H9 (cell line): ENCODE data around the gene SLC12A3. TPM values are rescaled to one million over a fixed set of nuclear protein-coding genes. Genes with fewer than 3 reads are reported as not detected.

Experiments
- DNase-seq: peaks from one replicate; pipeline ENCODE4 v3.0.0-alpha.2; 2017
- H2AFZ ChIP-seq: one replicate; pipeline ENCODE4 v1.6.1; 2013; ENCODE audit warnings: mild to moderate bottlenecking, low read length, control low read depth, moderate library complexity
- H2AK5ac ChIP-seq: 2 replicates; pipeline ENCODE4 v1.6.1; 2013; ENCODE audit warnings: low read length, control low read depth, mixed read lengths; ENCODE audit not compliant: insufficient read length
- H2BK120ac ChIP-seq: one replicate; pipeline ENCODE4 v1.6.1; 2013; ENCODE audit warnings: low read depth, mild to moderate bottlenecking, low read length, control low read depth, inconsistent platforms; ENCODE audit not compliant: poor library complexity, severe bottlenecking
- H2BK12ac ChIP-seq: 2 replicates; pipeline ENCODE4 v1.6.1; 2013; ENCODE audit warnings: low read length, control low read depth, mixed read lengths, low read depth; ENCODE audit not compliant: insufficient read length
- H2BK15ac ChIP-seq: 2 replicates; pipeline ENCODE4 v1.6.1; 2013; ENCODE audit warnings: low read depth, low read length, control low read depth
- H2BK20ac ChIP-seq: one replicate; pipeline ENCODE4 v1.6.1; 2013; ENCODE audit warnings: low read depth, mild to moderate bottlenecking, low read length, control low read depth, inconsistent platforms; ENCODE audit not compliant: poor library complexity, severe bottlenecking
- H2BK5ac ChIP-seq: 2 replicates; pipeline ENCODE4 v1.6.1; 2013; ENCODE audit warnings: low read length, control low read depth, mixed read lengths; ENCODE audit not compliant: insufficient read length
- H3K14ac ChIP-seq: 2 replicates; pipeline ENCODE4 v1.6.1; 2013; ENCODE audit warnings: low read length, control low read depth; ENCODE audit not compliant: insufficient read depth
- H3K18ac ChIP-seq: 2 replicates; pipeline ENCODE4 v1.6.1; 2013; ENCODE audit warnings: low read depth, mild to moderate bottlenecking, mixed read lengths, low read length, control low read depth; ENCODE audit not compliant: insufficient read length
- H3K23ac ChIP-seq: 2 replicates; pipeline ENCODE4 v1.6.1; 2013; ENCODE audit warnings: low read length, control low read depth, mixed read lengths, low read depth; ENCODE audit not compliant: insufficient read length
- H3K23me2 ChIP-seq: 2 replicates; pipeline ENCODE4 v1.6.1; 2013; ENCODE audit warnings: low read depth, mild to moderate bottlenecking, mixed read lengths, low read length, control low read depth; ENCODE audit not compliant: insufficient read length, poor library complexity, severe bottlenecking
- H3K27ac ChIP-seq: 2 replicates; pipeline ENCODE4 v1.5.1; 2013; ENCODE audit warnings: low read length, control low read depth, mixed read lengths, low read depth; ENCODE audit not compliant: insufficient read length
- H3K27me3 ChIP-seq: 2 replicates; pipeline ENCODE4 v1.6.1; 2013; ENCODE audit warnings: low read length, control low read depth, inconsistent platforms; ENCODE audit not compliant: insufficient read depth
- H3K4ac ChIP-seq: 2 replicates; pipeline ENCODE4 v1.6.1; 2013; ENCODE audit warnings: low read depth, mild to moderate bottlenecking, control low read depth, inconsistent platforms, low read length, moderate library complexity
- H3K4me1 ChIP-seq: 2 replicates; pipeline ENCODE4 v1.6.1; 2013; ENCODE audit warnings: low read length, control low read depth, inconsistent platforms; ENCODE audit not compliant: insufficient read depth
- H3K4me2 ChIP-seq: 2 replicates; pipeline ENCODE4 v1.6.1; 2013; ENCODE audit warnings: low read length, control low read depth, mixed read lengths; ENCODE audit not compliant: insufficient read length, insufficient read depth
- H3K56ac ChIP-seq: 2 replicates; pipeline ENCODE4 v1.6.1; 2013; ENCODE audit warnings: low read depth, mild to moderate bottlenecking, mixed read lengths, low read length, control low read depth; ENCODE audit not compliant: insufficient read length
- H3K79me1 ChIP-seq: 2 replicates; pipeline ENCODE4 v1.6.1; 2013; ENCODE audit warnings: low read depth, mild to moderate bottlenecking, moderate library complexity, low read length, control low read depth, inconsistent platforms; ENCODE audit not compliant: insufficient read depth, poor library complexity, severe bottlenecking
- H3K79me2 ChIP-seq: 2 replicates; pipeline ENCODE4 v1.6.1; 2013; ENCODE audit warnings: low read length, control low read depth, inconsistent platforms; ENCODE audit not compliant: insufficient read depth
- H3K9ac ChIP-seq: 2 replicates; pipeline ENCODE4 v1.6.1; 2013; ENCODE audit warnings: low read length, control low read depth, mixed read lengths; ENCODE audit not compliant: insufficient read length; ENCODE audit errors: extremely low read depth
- H3K9me3 ChIP-seq: one replicate; pipeline ENCODE4 v1.6.1; 2013; ENCODE audit warnings: low read depth, low read length, inconsistent platforms; ENCODE audit not compliant: control insufficient read depth
- H3T11ph ChIP-seq: one replicate; pipeline ENCODE4 v1.6.1; 2013; ENCODE audit warnings: mild to moderate bottlenecking, low read length, control low read depth, inconsistent platforms
- H4K20me1 ChIP-seq: one replicate; pipeline ENCODE4 v1.6.1; 2013; ENCODE audit not compliant: control insufficient read depth, insufficient read length, insufficient read depth
- H4K5ac ChIP-seq: 2 replicates; pipeline ENCODE4 v1.6.1; 2013; ENCODE audit warnings: low read depth, mild to moderate bottlenecking, mixed read lengths, low read length, control low read depth; ENCODE audit not compliant: insufficient read length
- H4K8ac ChIP-seq: replicated peaks from 2 replicates; pipeline ENCODE4 v1.6.1; 2013; ENCODE audit warnings: low read length, control low read depth, mixed read lengths, low read depth; ENCODE audit not compliant: insufficient read length
- H4K91ac ChIP-seq: 2 replicates; pipeline ENCODE4 v1.6.1; 2013; ENCODE audit warnings: low read depth, mild to moderate bottlenecking, moderate library complexity, mixed read lengths, low read length, control low read depth; ENCODE audit not compliant: insufficient read length
- H3K27ac Mint-ChIP-seq, 3 experiments: 2 replicates in 2 of 3; 3 replicates in 1 of 3; pipeline ENCODE4 v1.8.0; 2020 to 2021; ENCODE audit warnings: mixed read lengths in 3 of 3, mild to moderate bottlenecking in 1 of 3, moderate library complexity in 1 of 3
- H3K27me3 Mint-ChIP-seq: 2 replicates; pipeline ENCODE4 v1.8.0; 2021; ENCODE audit warnings: low read depth, mild to moderate bottlenecking, moderate library complexity, mixed read lengths
- H3K36me3 Mint-ChIP-seq, 3 experiments: 2 replicates in 2 of 3; 3 replicates in 1 of 3; pipeline ENCODE4 v1.8.0; 2020 to 2021; ENCODE audit warnings: low read depth in 3 of 3, mixed read lengths in 3 of 3; ENCODE audit not compliant: insufficient read depth in 1 of 3
- H3K4me1 Mint-ChIP-seq, 2 experiments: 2 replicates each; pipeline ENCODE4 v1.8.0; 2020; ENCODE audit warnings: mixed read lengths in 2 of 2
- H3K4me3 Mint-ChIP-seq, 2 experiments: 2 replicates in 1 of 2; 3 replicates in 1 of 2; pipeline ENCODE4 v1.8.0; 2020 to 2021; ENCODE audit warnings: mild to moderate bottlenecking in 2 of 2, mixed read lengths in 2 of 2, moderate library complexity in 1 of 2
- H3K9me3 Mint-ChIP-seq, 2 experiments: 2 replicates in 1 of 2; 3 replicates in 1 of 2; pipeline ENCODE4 v1.8.0; 2020; ENCODE audit warnings: mild to moderate bottlenecking in 2 of 2, mixed read lengths in 2 of 2, moderate library complexity in 1 of 2
- WGBS: extraction: QIAGEN DNeasy Blood & Tissue Kit; methylation state at CpG from one replicate; pipeline ENCODE4 v1.1.7; 2013; ENCODE audit warnings: missing lambda C conversion rate, low lambda C conversion rate, mixed read lengths; ENCODE audit not compliant: insufficient read length; ENCODE audit errors: extremely low coverage; 5-methylcytosine and 5-hydroxymethylcytosine counted together
- total RNA-seq: library from RNA; stranded (reverse); gene quantifications from 2 replicates; pipeline ENCODE4 v1.2.1, GENCODE V29; 2021
- TF ChIP-seq, protein P1 (sequence below): fragments of 200-600 bp; sonication (generic); conservative IDR thresholded peaks from 3 replicates; pipeline ENCODE4 v1.8.0; 2021; ENCODE audit warnings: antibody characterized with exemption, mild to moderate bottlenecking

The SLC12A3 gene
- total RNA-seq, 1 experiment from 2014 or later = not detected

DNA sequence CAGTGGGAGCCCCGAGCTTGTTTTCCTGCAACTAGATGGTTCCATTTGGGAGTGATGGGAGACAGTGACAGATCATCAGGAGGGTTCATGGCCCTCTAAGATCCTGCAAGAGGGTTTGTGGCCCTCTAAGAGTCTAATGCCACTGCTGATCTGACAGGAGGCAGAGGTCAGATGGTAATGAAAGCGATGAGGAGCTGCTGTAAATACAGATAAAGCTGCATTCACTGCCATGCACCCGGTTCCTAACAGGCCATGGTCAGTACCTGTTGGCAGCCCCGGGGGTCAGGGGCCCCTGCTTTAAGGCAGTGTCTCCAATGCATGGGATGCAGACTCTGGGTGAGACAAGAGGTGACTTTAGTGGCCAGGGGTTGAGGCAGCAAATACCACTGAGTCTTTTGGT lies 30.8 kb downstream of the SLC12A3 start:
- H3K14ac ChIP-seq = no peak overlapping the region
- Mint-ChIP-seq H3K36me3 (no peaks in the 10 kb centered on the region), H3K9me3 (no peaks in the 10 kb centered on the region), H3K27ac (no peak overlapping the region), H3K27me3 (peaks cover 5% of the 10 kb centered on the region; the same call in 1 of the 2 replicates), H3K4me1 (no peaks in the 10 kb centered on the region), H3K4me3 (no peak overlapping the region)
- H3K9ac ChIP-seq = no peak overlapping the region
- DNase-seq = no peak
- no peak overlapping the region for H3K23ac ChIP-seq
- no peak overlapping the region for H3K18ac ChIP-seq
- H2BK20ac ChIP-seq = no peak overlapping the region
- no peaks in the 10 kb centered on the region for H3K79me1 ChIP-seq
- H4K5ac ChIP-seq = no peak overlapping the region
- no peaks in the 10 kb centered on the region for H3K9me3 ChIP-seq
- 0 out of 2 replicates have a peak, but pooled peaks cover 1% of the 10 kb centered on the region for H3K79me2 ChIP-seq
- TF ChIP-seq, protein P1, sequence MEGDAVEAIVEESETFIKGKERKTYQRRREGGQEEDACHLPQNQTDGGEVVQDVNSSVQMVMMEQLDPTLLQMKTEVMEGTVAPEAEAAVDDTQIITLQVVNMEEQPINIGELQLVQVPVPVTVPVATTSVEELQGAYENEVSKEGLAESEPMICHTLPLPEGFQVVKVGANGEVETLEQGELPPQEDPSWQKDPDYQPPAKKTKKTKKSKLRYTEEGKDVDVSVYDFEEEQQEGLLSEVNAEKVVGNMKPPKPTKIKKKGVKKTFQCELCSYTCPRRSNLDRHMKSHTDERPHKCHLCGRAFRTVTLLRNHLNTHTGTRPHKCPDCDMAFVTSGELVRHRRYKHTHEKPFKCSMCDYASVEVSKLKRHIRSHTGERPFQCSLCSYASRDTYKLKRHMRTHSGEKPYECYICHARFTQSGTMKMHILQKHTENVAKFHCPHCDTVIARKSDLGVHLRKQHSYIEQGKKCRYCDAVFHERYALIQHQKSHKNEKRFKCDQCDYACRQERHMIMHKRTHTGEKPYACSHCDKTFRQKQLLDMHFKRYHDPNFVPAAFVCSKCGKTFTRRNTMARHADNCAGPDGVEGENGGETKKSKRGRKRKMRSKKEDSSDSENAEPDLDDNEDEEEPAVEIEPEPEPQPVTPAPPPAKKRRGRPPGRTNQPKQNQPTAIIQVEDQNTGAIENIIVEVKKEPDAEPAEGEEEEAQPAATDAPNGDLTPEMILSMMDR = no peak
- H3K27ac ChIP-seq = no peak overlapping the region
- H3K56ac ChIP-seq = no peak overlapping the region
- H4K91ac ChIP-seq = no peak overlapping the region
- H3K4me2 ChIP-seq = no peak overlapping the region
- no peaks in the 10 kb centered on the region for H3K4me1 ChIP-seq
- no peak overlapping the region for H2BK5ac ChIP-seq
- no peak overlapping the region for H3K4ac ChIP-seq
- H3K23me2 ChIP-seq = no peaks in the 10 kb centered on the region
- no peak overlapping the region for H3T11ph ChIP-seq
- no peaks in the 10 kb centered on the region for H4K20me1 ChIP-seq
- H2BK15ac ChIP-seq = no peak overlapping the region
- H2BK120ac ChIP-seq = no peak overlapping the region
- no peaks in the 10 kb centered on the region for H3K27me3 ChIP-seq
- H2AFZ ChIP-seq = no peak overlapping the region
- H2AK5ac ChIP-seq = no peak overlapping the region
- WGBS = no CpG with 5 or more reads among the region's 4 CpGs
- H2BK12ac ChIP-seq = no peak overlapping the region
- no peak overlapping the region for H4K8ac ChIP-seq
